ENCODE results near the gene ABAT.

- TF ChIP-seq, protein P1, sequence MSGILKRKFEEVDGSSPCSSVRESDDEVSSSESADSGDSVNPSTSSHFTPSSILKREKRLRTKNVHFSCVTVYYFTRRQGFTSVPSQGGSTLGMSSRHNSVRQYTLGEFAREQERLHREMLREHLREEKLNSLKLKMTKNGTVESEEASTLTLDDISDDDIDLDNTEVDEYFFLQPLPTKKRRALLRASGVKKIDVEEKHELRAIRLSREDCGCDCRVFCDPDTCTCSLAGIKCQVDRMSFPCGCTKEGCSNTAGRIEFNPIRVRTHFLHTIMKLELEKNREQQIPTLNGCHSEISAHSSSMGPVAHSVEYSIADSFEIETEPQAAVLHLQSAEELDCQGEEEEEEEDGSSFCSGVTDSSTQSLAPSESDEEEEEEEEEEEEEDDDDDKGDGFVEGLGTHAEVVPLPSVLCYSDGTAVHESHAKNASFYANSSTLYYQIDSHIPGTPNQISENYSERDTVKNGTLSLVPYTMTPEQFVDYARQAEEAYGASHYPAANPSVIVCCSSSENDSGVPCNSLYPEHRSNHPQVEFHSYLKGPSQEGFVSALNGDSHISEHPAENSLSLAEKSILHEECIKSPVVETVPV (CRISPR knock-in tag; IDR thresholded peaks at IDR 0.05), result no peak
- TF ChIP-seq TCF4 (CRISPR knock-in tag; IDR thresholded peaks at IDR 0.05; ENCODE audit: borderline replicate concordance) (no peak), ZNF8 (CRISPR knock-in tag; IDR thresholded peaks at IDR 0.05) (no peak), ZFP30 (CRISPR knock-in tag; IDR thresholded peaks at IDR 0.05) (no peak), ZC3H10 (CRISPR knock-in tag; IDR thresholded peaks at IDR 0.05) (no peak), SNAI2 (CRISPR knock-in tag; IDR thresholded peaks at IDR 0.05) (no peak)
- TF ChIP-seq, protein P2, sequence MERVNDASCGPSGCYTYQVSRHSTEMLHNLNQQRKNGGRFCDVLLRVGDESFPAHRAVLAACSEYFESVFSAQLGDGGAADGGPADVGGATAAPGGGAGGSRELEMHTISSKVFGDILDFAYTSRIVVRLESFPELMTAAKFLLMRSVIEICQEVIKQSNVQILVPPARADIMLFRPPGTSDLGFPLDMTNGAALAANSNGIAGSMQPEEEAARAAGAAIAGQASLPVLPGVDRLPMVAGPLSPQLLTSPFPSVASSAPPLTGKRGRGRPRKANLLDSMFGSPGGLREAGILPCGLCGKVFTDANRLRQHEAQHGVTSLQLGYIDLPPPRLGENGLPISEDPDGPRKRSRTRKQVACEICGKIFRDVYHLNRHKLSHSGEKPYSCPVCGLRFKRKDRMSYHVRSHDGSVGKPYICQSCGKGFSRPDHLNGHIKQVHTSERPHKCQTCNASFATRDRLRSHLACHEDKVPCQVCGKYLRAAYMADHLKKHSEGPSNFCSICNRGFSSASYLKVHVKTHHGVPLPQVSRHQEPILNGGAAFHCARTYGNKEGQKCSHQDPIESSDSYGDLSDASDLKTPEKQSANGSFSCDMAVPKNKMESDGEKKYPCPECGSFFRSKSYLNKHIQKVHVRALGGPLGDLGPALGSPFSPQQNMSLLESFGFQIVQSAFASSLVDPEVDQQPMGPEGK (CRISPR knock-in tag; IDR thresholded peaks at IDR 0.05; ENCODE audit: borderline replicate concordance), result no peak
- TF ChIP-seq, protein P3, sequence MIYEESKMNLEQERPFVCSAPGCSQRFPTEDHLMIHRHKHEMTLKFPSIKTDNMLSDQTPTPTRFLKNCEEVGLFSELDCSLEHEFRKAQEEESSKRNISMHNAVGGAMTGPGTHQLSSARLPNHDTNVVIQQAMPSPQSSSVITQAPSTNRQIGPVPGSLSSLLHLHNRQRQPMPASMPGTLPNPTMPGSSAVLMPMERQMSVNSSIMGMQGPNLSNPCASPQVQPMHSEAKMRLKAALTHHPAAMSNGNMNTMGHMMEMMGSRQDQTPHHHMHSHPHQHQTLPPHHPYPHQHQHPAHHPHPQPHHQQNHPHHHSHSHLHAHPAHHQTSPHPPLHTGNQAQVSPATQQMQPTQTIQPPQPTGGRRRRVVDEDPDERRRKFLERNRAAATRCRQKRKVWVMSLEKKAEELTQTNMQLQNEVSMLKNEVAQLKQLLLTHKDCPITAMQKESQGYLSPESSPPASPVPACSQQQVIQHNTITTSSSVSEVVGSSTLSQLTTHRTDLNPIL (CRISPR knock-in tag; IDR thresholded peaks at IDR 0.05; ENCODE audit: low read depth), result no peak
Observed at GRCh38 chr16:8716592-8716991, 42.2 kb downstream of the ABAT start.

Measured in SK-N-SH treated with all-trans-retinoic acid at 6 μM for 48 hours (cell line).